ENCODE measurements around the gene ARF3.
A peak's percentile ranks its signal among the peaks of the same experiment; 100 is the strongest.

ARF3 gene

GRCh38 chr12:48977290-48978281 lies 20.3 kb upstream of the ARF3 start:
- Histone ChIP-seq H3K36me3 (no peaks in the 10 kb centered on the region), H3K4me1 (peaks cover 11 to 52% (median 45%) of the 10 kb centered on the region in 4 donors), H3K9me3 (no peaks in the 10 kb centered on the region), H3K27me3 (peaks cover 13 to 100% of the 10 kb centered on the region in 2 donors), H3K4me3 (peak overlapping the region in 1 of 2 donors; percentile 35), H3K27ac (no peak overlapping the region)
- DNase-seq, result no peak
- intact Hi-C loops (cut with DNase I; ENCODE audit: low total_unique reads), result no loop called here
- TF ChIP-seq CTCF (IDR thresholded peaks at IDR 0.05), result peak; percentile 62 to 76

DNA sequence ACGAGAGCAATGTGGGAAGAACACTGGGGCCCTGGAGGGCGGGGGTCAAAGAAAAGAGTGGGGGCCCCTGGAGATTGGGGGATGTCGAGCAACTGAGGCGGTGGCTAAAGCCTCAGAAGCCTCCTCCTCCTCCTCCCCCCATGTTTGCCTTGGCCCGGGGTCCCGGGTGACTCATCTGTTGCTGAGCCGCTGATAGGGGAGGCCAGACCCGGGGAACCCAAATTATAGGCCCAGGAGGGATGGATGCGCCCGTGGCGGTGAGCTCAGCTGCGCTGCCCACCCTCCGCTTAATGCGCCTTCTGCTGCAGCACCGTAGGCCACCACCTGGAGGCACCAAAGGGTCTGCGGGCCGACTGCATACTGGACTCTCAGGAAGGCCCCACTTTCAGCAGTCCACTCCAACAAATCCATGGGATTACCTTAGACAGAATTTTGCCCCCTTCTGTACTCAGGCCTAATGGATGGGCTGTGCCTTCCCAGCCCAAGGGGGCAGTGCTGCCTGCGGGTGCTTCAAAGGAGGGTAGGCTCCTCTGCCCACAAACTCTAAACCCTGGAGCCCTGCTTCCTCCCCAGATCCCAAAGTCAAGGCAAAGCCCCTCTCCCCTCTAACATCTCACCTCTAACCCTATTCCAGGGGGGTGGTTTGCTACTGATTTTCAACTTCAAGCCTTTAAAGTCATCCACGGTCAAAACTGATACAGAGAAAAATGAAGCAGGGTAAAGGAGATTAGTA lies 16.8 kb upstream of the ARF3 start:
- H3K36me3 ChIP-seq, result no peaks in the 10 kb centered on the region
- H3K27ac ChIP-seq, result no peak overlapping the region
- intact Hi-C loops (cut with DNase I; ENCODE audit: low total_unique reads), result no loop called here
- H3K4me1 ChIP-seq, result peaks cover 10 to 53% (median 47%) of the 10 kb centered on the region in 4 donors
- H3K4me3 ChIP-seq, result no peak overlapping the region
- H3K9me3 ChIP-seq, result no peaks in the 10 kb centered on the region
- H3K27me3 ChIP-seq, result peaks cover 13 to 100% of the 10 kb centered on the region in 2 donors
- DNase-seq, result peak in 1 of 2 donors; percentile 78
- TF ChIP-seq CTCF (IDR thresholded peaks at IDR 0.05), result peak; percentile 48 to 56

- peaks cover 11 to 96% of the 10 kb centered on the region in 2 donors for H3K27me3 ChIP-seq
- DNase-seq, result peak in 1 of 2 donors; percentile 83
- no peak overlapping the region for H3K4me3 ChIP-seq
- TF ChIP-seq CTCF (IDR thresholded peaks at IDR 0.05), result no peak
- H3K27ac ChIP-seq, result no peak overlapping the region
- no peaks in the 10 kb centered on the region for H3K36me3 ChIP-seq
- peaks cover 4 to 47% (median 42%) of the 10 kb centered on the region in 4 donors for H3K4me1 ChIP-seq
- intact Hi-C loops (cut with DNase I; ENCODE audit: low total_unique reads), result no loop called here
- no peaks in the 10 kb centered on the region for H3K9me3 ChIP-seq
Measured at GRCh38 chr12:48973531-48973930, 16.2 kb upstream of the ARF3 start.

DNA sequence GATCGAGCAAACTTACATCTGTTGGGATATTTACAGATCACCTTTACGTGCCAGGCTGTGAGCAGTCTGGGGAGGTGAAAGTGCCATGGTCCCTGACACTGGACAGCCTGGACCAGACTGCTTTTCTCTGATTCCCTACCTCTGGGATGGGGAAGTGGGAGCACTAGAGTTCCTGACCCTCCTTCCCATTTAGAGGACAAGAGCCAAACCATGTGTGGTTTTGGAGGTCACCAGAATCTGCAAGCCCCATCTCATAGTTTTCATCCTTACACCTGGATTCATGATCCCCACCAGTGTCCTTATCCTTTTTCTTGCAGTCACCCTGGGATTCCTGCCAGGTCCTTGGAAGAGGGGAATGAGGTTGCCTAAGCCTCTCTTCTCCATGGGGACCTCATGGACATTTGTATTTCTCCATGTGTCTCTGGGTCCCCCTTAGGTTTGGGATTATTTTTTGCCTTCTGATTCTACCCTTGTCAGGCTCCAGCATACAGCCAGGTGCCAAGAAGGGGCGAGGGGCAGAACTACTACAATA lies 15.7 kb upstream of the ARF3 start:
- Histone ChIP-seq H3K4me3 (no peak overlapping the region), H3K27ac (no peak overlapping the region), H3K9me3 (no peaks in the 10 kb centered on the region), H3K4me1 (peaks cover 0 to 42% (median 37%) of the 10 kb centered on the region in 4 donors), H3K36me3 (no peaks in the 10 kb centered on the region), H3K27me3 (peaks cover 7 to 91% of the 10 kb centered on the region in 2 donors)
- intact Hi-C loops (cut with DNase I; ENCODE audit: low total_unique reads), result no loop called here
- DNase-seq, result peak in 1 of 2 donors; percentile 67
- no peak for TF ChIP-seq CTCF (IDR thresholded peaks at IDR 0.05)

GRCh38 chr12:48972213-48972951 lies 15.1 kb upstream of the ARF3 start:
- H3K9me3 ChIP-seq, result no peaks in the 10 kb centered on the region
- H3K4me3 ChIP-seq, result no peak overlapping the region
- no peak for TF ChIP-seq CTCF (IDR thresholded peaks at IDR 0.05)
- H3K4me1 ChIP-seq, result peaks cover 0 to 38% (median 32%) of the 10 kb centered on the region in 4 donors
- no peak overlapping the region for H3K27ac ChIP-seq
- H3K27me3 ChIP-seq, result peaks cover 4 to 85% of the 10 kb centered on the region in 2 donors
- intact Hi-C loops (cut with DNase I; ENCODE audit: low total_unique reads), result no loop called here
- H3K36me3 ChIP-seq, result no peaks in the 10 kb centered on the region
- no peak for DNase-seq

Data from tibial artery (tissue), 4 donors.